ENCODE results near the gene FOXO1.

Gene FOXO1

GRCh38 chr13:40506592-40507446, 159.6 kb downstream of the FOXO1 start:
- DNase-seq (ENCODE audit: low spot score): no peak
